Medulla oblongata (tissue), 1 donor: ENCODE results near the gene METTL8.
"Not testable (repeated sequence)": the region's sequence is repeated elsewhere in the genome, so short reads cannot be mapped to it uniquely, and the experiment has no call there.

Experiments
- DNase-seq: peaks from one replicate; pipeline ENCODE4 v3.0.0-alpha.2; 2015; ENCODE audit errors: extremely low spot score

Gene METTL8

DNA sequence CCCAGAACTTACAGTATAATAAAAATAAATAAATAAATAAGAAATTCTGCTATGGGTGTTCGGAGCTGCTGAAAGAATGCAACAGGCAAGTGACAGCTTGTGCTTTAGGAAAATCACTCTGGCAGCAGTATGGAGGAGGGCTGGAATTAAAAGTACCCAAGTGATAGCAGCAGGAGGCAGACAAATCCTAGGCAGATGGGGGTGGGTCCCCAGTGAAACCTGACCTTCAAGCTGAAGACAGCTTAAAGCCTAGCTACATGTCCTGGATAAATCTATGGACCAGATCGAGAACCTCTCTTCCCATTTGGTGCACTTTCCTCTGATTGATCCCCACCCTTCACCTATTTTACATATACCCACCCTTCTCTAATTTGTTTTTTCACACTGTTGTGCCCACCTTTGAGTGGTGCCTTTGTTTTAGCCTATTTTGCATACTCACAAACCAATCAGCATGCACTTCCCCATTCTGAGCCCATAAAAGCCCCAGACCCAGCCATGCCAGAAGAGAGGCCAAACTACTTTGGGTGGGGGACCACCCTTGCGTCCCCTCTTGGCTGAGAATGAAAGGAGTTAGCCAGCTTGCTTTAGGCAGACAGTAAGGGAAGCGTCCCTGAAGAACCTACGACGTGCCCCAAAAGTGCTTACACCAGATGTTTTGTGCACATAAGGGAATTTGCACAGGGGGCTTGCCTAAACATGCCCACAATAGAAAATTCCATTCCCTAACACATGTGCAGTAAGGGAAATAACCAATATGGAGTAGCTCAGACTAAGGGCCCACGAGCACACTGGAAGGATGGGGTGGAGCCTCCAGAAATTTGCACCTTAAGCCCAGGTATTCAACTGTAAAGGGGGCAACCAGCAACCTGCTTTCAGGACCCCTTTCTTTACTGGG lies 3.0 kb downstream of the METTL8 start:
- DNase-seq = no peak

GRCh38 chr2:171422710-171423495 lies 10.9 kb downstream of the METTL8 start:
- DNase-seq = not testable (repeated sequence)

- DNase-seq = no peak
Measured at GRCh38 chr2:171420728-171421563, 12.8 kb downstream of the METTL8 start.

DNA sequence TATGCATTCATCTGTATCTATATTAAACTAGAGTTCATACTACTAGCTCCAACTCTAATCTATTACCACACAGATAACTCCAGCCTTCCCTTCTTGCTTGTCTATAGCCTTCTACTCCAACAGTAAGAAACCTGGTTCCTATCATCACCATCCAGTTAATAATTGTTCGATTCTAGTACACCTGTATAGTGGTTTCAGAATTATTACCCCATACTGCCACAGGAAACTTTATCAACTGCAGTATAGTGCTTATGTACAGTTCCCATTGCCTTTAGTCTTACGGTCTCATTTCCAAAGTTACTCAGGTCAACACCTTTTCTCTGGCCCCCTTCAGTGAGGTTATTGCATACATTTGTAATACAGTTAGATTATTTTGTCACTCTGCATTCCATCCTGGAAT lies 14.5 kb downstream of the METTL8 start:
- no peak for DNase-seq

GRCh38 chr2:171416009-171416926 lies 17.5 kb downstream of the METTL8 start:
- peak; percentile 93 for DNase-seq

GRCh38 chr2:171414645-171415044 lies 19.1 kb downstream of the METTL8 start:
- not testable (repeated sequence) for DNase-seq

GRCh38 chr2:171412571-171413175 lies 21.1 kb downstream of the METTL8 start:
- no peak for DNase-seq

DNA sequence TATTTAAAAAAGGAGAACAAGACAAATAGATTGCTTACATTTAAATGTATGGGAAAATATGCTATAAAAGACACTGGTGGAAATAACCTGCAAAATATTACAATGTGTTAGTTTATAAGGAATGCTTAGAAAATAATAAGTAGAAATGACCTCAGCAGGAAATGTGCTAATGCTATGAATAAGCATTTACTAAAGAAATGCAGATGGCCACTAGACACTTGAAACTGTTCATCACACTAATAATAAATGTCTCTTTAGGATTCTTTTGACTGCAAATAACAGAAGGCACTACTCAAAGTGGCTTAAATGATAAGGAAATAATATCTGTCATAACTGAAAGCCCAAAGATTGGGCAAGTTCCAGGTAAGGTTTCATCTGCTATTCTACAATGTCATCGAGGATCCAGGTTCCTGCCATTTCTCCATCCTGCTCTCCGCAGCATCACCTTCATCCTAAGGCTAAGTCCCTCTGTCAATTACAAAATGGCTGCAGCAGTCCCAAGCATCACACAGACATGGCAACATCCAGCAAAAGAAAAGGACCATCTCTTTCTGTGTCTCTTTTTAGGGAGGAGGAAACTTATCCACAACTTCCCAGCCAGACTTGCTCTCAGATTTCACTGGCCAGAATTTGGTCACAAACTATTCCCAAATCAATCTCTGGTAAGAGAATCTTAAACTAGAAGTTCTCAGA lies 21.9 kb downstream of the METTL8 start:
- DNase-seq = no peak

DNA sequence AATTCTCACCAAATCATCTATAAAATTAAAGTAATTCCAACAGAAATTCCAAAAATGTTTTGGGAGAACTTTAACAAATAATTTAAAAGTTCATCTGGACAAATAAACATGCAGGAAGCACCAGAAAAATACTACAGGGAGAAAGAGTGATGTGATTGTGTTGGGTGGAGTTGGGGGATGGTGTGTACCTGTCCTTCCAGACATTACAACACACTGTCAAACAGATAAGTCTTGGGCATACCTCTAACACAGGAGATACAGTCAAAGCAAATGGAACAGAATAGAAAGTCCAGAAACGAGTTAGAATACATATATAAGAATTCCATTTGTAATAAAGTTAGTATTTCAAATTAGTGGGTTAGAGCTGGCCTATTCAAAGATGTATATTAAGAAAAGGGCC lies 22.6 kb downstream of the METTL8 start:
- no peak for DNase-seq

GRCh38 chr2:171410624-171411023 lies 23.2 kb downstream of the METTL8 start:
- no peak for DNase-seq

DNA sequence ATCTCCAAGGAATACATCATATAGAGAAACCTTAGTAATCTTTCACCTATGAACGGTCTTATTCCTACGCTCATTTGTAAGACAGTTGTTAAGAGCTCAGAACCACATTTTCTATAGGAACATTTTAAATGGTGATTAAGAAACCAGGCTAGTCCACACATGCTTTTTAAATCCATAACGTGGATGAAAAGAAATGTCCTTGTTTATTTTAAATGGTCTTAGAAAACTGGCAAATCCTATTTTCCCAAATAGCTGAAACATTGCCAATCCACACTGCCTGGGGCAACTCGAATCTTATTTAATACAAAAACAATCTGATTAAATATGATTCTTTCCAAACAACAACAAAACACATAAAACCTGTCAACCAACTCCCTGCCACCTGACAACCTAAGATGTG lies 23.7 kb downstream of the METTL8 start:
- DNase-seq = no peak

DNA sequence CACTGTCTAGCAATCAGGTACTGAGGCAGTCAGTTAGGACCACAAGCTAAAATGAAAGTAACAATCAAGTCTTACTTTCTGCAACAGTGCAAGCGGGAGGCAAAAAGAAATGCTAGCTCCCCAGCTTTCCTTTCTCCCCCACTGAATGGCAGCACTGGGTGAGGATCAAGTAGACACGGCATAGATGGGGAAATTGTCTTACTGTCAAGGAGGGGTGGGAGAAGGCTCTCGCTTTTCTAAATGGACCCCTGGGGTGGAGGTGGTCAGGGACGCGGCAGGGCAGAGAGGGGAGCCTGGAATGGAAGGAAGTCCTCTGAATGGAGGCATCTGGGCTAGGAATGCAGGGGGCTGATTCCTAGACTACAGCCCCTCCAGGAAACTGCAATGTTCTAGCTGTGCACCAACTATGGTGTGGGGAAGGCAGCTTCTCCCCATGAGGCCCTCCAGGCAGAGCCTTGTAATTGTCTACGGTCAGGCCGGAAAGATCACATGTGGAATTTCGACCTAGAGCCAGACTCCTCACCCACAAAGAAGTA lies 24.3 kb downstream of the METTL8 start:
- peak; percentile 17 for DNase-seq

DNA sequence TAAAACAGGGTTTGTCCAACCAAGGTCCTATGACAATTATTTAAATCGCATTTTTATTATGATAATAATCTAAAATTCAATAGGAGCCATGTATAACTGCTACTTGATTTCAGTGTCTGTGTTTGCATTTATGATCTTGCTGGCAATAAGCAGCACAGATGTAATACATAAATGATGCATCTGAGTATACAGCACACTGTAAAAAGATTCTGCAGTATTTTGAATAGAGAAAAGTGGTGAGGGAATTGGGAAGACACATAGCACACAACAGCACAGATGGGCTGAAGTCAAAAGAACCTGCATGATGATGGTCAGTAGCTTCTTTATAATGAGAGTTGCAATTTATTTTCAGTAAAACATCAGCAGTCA lies 26.1 kb downstream of the METTL8 start:
- no peak for DNase-seq

DNA sequence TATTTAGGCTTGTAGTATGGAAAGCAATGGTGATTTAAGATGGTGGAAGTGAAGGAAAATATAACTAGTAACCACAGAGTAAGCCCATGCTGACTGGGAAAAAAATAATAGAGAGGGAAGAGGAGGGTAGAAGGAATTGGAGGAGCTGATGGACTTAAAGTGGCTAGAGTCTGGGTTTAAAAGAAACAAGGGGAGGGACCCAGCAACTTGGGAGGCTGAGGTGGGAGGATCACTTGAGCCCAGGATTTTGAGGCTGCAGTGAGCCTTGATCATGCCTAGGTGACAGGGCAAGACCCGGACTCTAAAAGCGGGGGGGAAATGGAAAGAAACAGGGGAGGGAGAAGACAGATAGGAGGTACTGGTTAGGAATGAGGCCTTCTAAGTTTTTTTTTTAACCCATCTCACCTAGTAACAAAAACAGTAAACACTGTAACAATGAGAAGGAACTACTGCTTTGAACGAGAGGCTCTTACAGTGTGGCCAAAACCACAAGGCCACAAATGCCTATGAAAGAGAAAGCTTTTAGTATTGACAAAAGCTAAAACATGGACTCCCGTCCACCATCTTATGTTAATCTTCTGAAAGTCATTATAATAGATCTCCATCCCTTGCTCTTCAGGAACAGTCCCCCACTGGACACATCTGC lies 26.6 kb downstream of the METTL8 start:
- no peak for DNase-seq

DNA sequence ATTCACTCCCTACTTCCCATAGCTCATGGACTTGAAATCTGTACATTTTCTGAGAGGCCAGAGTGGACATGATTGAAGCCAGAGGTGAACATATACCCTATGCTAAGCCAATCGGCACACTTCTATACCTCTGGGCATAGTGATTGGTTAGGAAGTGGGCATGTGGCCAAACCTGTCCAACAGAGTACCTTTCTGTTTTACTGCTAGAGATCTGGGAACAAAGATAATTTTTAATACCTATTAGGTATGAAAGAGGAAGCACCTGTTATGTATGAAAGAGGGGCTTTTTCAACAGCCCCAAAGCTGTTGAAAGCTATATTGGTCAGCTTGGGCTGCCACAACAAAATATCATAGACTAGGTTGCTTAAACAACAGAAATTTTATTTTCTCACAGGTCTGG lies 27.7 kb downstream of the METTL8 start:
- no peak for DNase-seq

GRCh38 chr2:171405546-171405945 lies 28.2 kb downstream of the METTL8 start:
- DNase-seq = no peak

DNA sequence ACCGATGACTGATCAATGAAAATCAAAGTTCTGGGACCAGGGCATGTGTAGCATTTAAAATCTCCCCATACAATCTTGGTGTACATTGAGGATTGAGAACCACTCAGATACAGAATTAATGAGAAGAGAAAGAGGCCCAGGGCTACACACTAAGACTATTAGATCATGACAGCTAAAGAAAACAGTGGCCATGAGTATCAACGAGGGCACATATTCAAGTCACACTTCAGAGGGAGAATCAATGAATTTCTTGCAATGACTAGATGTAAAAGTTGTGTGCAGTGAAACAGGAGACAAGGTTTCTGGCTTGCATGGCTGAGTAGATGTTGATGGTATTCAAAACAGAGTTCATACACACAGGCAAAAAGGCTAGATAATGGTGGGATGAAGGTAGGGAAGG lies 29.1 kb downstream of the METTL8 start:
- no peak for DNase-seq

GRCh38 chr2:171404261-171404660 lies 29.5 kb downstream of the METTL8 start:
- no peak for DNase-seq

- DNase-seq = no peak
Measured at GRCh38 chr2:171402906-171403580, 30.7 kb downstream of the METTL8 start.
